ENCODE measurements around the gene PIM3. TPM values are rescaled to one million over a fixed set of nuclear protein-coding genes. Genes with fewer than 3 reads are reported as not detected.

Gene PIM3
- total and polyA plus RNA-seq, 2 of the 8 experiments (the other 6 are each of a cell fraction or from before 2014, with no cell fraction given), result 22.6 to 30.0 TPM

GRCh38 chr22:50002791-50003190, 42.2 kb downstream of the PIM3 start (continued):
- TF ChIP-seq SIN3A (conservative IDR thresholded peaks at IDR 0.05 in 1 of 2, IDR thresholded peaks at IDR 0.05 in 1 of 2; ENCODE audit: low read depth in 1 of 2, low read length in 2 of 2), result no peak

Measured in H1 (cell line).